CD4-positive, alpha-beta T cell (primary cell): ENCODE measurements around the gene CACNA2D1. TPM values are rescaled to one million over a fixed set of nuclear protein-coding genes. Genes with fewer than 3 reads are reported as not detected.

Experiments
- ATAC-seq: fragments of 200-7000 bp; cut with Tn5 transposase; one replicate; pipeline ENCODE4 v1.10.0; 2022; ENCODE audit warnings: mild to moderate bottlenecking; ENCODE audit not compliant: poor library complexity
- CTCF ChIA-PET: fragments of 350-600 bp; sonication (Branson Sonifier 250); formaldehyde crosslinking; loops from one replicate; lab custom pipeline; 2021; ENCODE audit warnings: antibody characterized with exemption, inconsistent platforms; lab: Charles Lee
- POLR2A ChIA-PET: fragments of 350-600 bp; sonication (Branson Sonifier 250); formaldehyde crosslinking; loops from one replicate; lab custom pipeline; 2021; ENCODE audit warnings: antibody characterized with exemption, inconsistent platforms; lab: Charles Lee
- DNase-seq, 14 experiments: peaks; one replicate each; pipeline ENCODE4 v3.0.0-alpha.2; 2013 to 2020; ENCODE audit warnings: mixed read lengths in 2 of 14
- H3K27ac ChIP-seq, 2 donors: one replicate each; pipeline versions ENCODE4 v1.5.1 to v1.7.0; 2013; ENCODE audit warnings: low read length in 2 of 2, low read depth in 1 of 2, mild to moderate bottlenecking in 1 of 2
- H3K27me3 ChIP-seq, 2 experiments: 1 replicate in 1 of 2; 2 replicates in 1 of 2; pipeline versions ENCODE4 v1.6.1 to v1.7.0; 2013; ENCODE audit warnings: low read length in 2 of 2, control low read depth in 1 of 2, mild to moderate bottlenecking in 1 of 2, moderate library complexity in 1 of 2; ENCODE audit not compliant: insufficient read depth in 2 of 2, control insufficient read depth in 1 of 2
- H3K36me3 ChIP-seq: one replicate; pipeline ENCODE4 v1.6.1; 2013; ENCODE audit warnings: low read length, control low read depth; ENCODE audit not compliant: insufficient read depth
- H3K4me1 ChIP-seq: one replicate; pipeline ENCODE4 v1.6.1; 2013; ENCODE audit warnings: low read length, control low read depth; ENCODE audit not compliant: insufficient read depth
- H3K4me3 ChIP-seq: one replicate; pipeline ENCODE4 v1.5.1; 2013; ENCODE audit warnings: mild to moderate bottlenecking, low read length, moderate library complexity
- H3K9me3 ChIP-seq, 2 experiments: 1 replicate in 1 of 2; 2 replicates in 1 of 2; pipeline versions ENCODE4 v1.6.1 to v1.7.0; 2013; ENCODE audit warnings: low read length in 2 of 2, mild to moderate bottlenecking in 2 of 2, control low read depth in 1 of 2, moderate library complexity in 1 of 2; ENCODE audit not compliant: control insufficient read depth in 1 of 2, insufficient read depth in 1 of 2
- H3K27ac Mint-ChIP-seq: one replicate; pipeline ENCODE4 v1.8.0; 2020; ENCODE audit warnings: mixed read lengths
- H3K27me3 Mint-ChIP-seq: one replicate; pipeline ENCODE4 v1.8.0; 2021; ENCODE audit warnings: mixed read lengths
- H3K36me3 Mint-ChIP-seq: one replicate; pipeline ENCODE4 v1.8.0; 2021; ENCODE audit warnings: low read depth, mixed read lengths
- H3K4me1 Mint-ChIP-seq: one replicate; pipeline ENCODE4 v1.8.0; 2021; ENCODE audit warnings: low read depth, mixed read lengths
- H3K4me3 Mint-ChIP-seq: one replicate; pipeline ENCODE4 v1.8.0; 2020; ENCODE audit warnings: mild to moderate bottlenecking, mixed read lengths
- H3K9me3 Mint-ChIP-seq: one replicate; pipeline ENCODE4 v1.8.0; 2020; ENCODE audit warnings: mixed read lengths
- intact Hi-C, 2 experiments: fragments of 100-400 bp; cut with DNase I in 1 of 2; cut with micrococcal nuclease in 1 of 2; formaldehyde crosslinking; loops; one replicate each; pipeline versions ENCODE4 v1.15.1 to v1.9.0; 2023 to 2025; cut with DNase I, micrococcal nuclease
- polyA plus RNA-seq, 2 donors: library from polyadenylated mRNA; unstranded; fragments of 120-200 nt; gene quantifications; one replicate each; pipeline ENCODE4 v1.2.1, GENCODE V29; 2013
- total RNA-seq, 174 experiments: library from RNA in 2 of 174; stranded (reverse) in 2 of 174; gene quantifications; one replicate each; pipeline ENCODE4 v1.2.3 and lab custom pipeline; 2021 to 2026
- TF ChIP-seq, protein P1 (sequence below): fragments of 200-600 bp; IDR thresholded peaks from one replicate; pipeline ENCODE4 v1.8.0; 2022; ENCODE audit warnings: antibody characterized with exemption, mild to moderate bottlenecking

CACNA2D1 gene
- total RNA-seq (not detected), total RNA-seq (lab: John Stamatoyannopoulos, UW) (0 to 0.20 (median 0) reads per million in 172 experiments)
- polyA plus RNA-seq (2013, experiment 1 of 2): not detected
- 2.5 TPM for polyA plus RNA-seq (2013, experiment 2 of 2)

DNA sequence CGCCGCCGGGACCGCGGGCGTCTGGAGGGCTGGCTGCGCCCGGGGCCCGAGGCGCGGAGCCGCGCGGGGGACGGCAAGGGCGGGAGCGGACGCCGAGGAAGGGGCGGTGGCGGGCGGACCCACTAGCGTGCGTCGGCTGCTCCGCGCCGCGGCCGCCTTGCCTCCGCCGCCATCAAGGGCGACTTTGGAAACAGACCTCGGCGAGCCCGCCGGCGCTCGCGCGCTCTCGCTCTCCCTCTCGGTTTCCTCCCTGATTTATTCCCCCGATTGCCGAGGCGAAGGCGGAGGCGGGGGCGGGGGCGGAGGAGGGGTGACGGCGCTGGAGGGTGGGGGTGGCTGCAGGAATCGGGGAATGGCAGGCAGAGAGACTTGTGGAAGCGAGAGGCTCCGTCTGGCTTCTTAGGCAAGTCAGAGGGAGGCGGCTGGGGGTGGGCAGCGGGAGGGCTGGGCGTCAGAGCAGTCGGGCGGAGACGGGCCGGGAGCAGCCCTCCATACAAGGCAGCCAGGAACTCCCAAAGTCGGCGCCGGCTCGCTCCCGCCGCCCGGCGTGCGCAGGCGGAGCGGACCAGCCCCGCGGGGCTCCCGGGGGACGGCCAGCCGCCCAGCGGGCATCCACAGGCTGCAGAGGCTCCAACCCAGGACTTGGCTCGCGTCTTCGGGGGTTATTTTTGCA lies at the start of gene CACNA2D1:
Gene CACNA2D1 (minus strand): TSS at position 231 of the 673 bp plus-strand sequence.
- Histone ChIP-seq H3K4me1 (peaks cover 2% of the 10 kb centered on the region), H3K36me3 (no peaks in the 10 kb centered on the region), H3K27me3 (peaks cover 24 to 30% of the 10 kb centered on the region in 2 experiments), H3K4me3 (no peak within 1 kb of the TSS), H3K27ac (no peak within 1 kb of the TSS), H3K9me3 (peaks cover 0 to 13% of the 10 kb centered on the region in 2 experiments)
- POLR2A ChIA-PET: no interaction called here
- TF ChIP-seq, protein P1, sequence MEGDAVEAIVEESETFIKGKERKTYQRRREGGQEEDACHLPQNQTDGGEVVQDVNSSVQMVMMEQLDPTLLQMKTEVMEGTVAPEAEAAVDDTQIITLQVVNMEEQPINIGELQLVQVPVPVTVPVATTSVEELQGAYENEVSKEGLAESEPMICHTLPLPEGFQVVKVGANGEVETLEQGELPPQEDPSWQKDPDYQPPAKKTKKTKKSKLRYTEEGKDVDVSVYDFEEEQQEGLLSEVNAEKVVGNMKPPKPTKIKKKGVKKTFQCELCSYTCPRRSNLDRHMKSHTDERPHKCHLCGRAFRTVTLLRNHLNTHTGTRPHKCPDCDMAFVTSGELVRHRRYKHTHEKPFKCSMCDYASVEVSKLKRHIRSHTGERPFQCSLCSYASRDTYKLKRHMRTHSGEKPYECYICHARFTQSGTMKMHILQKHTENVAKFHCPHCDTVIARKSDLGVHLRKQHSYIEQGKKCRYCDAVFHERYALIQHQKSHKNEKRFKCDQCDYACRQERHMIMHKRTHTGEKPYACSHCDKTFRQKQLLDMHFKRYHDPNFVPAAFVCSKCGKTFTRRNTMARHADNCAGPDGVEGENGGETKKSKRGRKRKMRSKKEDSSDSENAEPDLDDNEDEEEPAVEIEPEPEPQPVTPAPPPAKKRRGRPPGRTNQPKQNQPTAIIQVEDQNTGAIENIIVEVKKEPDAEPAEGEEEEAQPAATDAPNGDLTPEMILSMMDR: no peak
- CTCF ChIA-PET: no interaction called here
- H3K4me3 Mint-ChIP-seq: peak within 1 kb of the TSS; percentile 34
- H3K27ac Mint-ChIP-seq: no peak within 1 kb of the TSS
- H3K36me3 Mint-ChIP-seq: no peaks in the 10 kb centered on the region
- H3K27me3 Mint-ChIP-seq: peaks cover 46% of the 10 kb centered on the region
- H3K4me1 Mint-ChIP-seq: peaks cover 3% of the 10 kb centered on the region
- intact Hi-C loops: no loop called here
- H3K9me3 Mint-ChIP-seq: no peaks in the 10 kb centered on the region
- ATAC-seq (no peak), DNase-seq (no peak)

DNA sequence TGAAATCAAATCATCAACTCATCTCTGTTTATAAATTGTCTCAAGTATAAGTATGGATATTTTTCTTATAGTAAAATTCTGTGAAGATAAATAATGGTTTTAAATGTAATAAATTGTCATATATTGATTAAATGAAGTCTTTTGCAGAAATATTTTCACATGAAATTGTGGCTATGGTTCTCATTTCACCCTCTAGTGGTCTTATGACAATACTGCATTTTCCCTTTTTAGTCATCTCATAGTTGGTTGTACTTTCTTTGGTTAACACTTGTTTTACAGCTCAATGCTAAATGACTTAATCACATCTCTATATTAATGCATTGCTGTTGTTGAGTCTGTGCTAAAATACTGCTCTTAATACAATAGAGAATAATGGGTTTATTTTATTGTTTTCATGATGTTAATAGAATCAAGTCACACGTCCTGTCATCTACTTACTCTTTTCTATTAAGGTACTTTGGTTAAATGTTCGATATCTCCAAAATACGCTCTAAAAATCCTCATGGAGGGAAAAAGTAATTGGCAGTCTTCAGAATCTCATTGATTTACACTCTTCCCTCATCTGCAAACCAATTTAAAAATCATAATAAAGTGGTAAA lies 38.0 kb upstream of the CACNA2D1 start:
- Histone ChIP-seq H3K27me3 (no peaks in the 10 kb centered on the region), H3K9me3 (no peaks in the 10 kb centered on the region), H3K4me1 (no peaks in the 10 kb centered on the region), H3K27ac (no peak overlapping the region), H3K4me3 (no peak overlapping the region), H3K36me3 (no peaks in the 10 kb centered on the region)
- Mint-ChIP-seq H3K27me3 (no peaks in the 10 kb centered on the region), H3K9me3 (peaks cover 8% of the 10 kb centered on the region), H3K27ac (no peak overlapping the region), H3K4me3 (no peak overlapping the region), H3K36me3 (no peaks in the 10 kb centered on the region), H3K4me1 (no peaks in the 10 kb centered on the region)
- ChIA-PET CTCF (no interaction called here), POLR2A (no interaction called here)
- TF ChIP-seq, protein P1: no peak
- DNase-seq (no peak), ATAC-seq (no peak)
- intact Hi-C loops: no loop called here

DNA sequence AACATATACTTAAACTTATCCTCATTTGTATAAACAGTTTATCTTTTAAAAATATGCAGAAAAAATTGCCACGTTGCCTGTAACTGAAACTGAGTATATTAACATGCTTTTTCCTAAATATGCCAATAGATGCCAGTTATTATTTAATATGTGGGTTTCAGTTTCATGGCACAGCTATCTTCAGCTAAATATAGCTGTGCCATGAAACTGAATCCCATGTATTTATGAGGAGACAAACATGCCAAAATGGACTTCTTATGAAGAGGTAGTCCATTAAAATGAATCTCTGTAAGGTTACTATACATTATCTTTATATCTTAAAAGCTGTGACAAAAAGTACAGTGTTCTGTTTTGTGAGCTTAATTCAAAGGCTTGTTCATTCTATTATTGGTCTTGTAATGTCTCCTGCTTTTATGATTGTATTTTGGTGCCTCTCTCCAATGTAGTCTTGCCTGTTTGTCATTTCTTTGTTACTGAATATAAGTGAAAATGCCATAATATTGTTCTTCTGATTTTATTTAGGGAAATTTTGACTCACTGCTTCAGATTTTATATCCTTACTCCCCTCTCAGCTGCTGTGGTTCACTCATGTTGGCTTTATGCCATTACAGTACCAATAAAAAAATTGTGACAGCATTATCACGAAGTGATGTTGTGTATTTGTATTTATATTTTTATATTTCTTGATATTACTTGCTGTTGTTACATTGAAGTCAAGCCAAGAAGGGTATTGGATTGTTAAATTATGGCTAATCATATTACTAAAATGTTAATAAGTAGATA lies 34.3 kb upstream of the CACNA2D1 start:
- TF ChIP-seq, protein P1: no peak
- Mint-ChIP-seq H3K36me3 (no peaks in the 10 kb centered on the region), H3K4me1 (no peaks in the 10 kb centered on the region), H3K4me3 (no peak overlapping the region), H3K9me3 (peaks cover 2% of the 10 kb centered on the region), H3K27ac (no peak overlapping the region), H3K27me3 (no peaks in the 10 kb centered on the region)
- intact Hi-C loops: no loop called here
- peaks cover 0 to 3% of the 10 kb centered on the region in 2 experiments for H3K9me3 ChIP-seq
- ChIA-PET CTCF (no interaction called here), POLR2A (no interaction called here)
- H3K36me3 ChIP-seq: no peaks in the 10 kb centered on the region
- no peak overlapping the region for H3K4me3 ChIP-seq
- ATAC-seq (no peak), DNase-seq (no peak)
- H3K27me3 ChIP-seq: no peaks in the 10 kb centered on the region
- no peaks in the 10 kb centered on the region for H3K4me1 ChIP-seq
- no peak overlapping the region for H3K27ac ChIP-seq
